HG02870 (cell line): ENCODE measurements around the gene LTA.

Experiments
- ATAC-seq: cut with Tn5 transposase; IDR thresholded peaks from one replicate; pipeline ENCODE4 v1.9.1; 2021; ENCODE audit warnings: mild to moderate bottlenecking, moderate library complexity; ENCODE audit not compliant: unreplicated experiment

LTA gene, protein sequence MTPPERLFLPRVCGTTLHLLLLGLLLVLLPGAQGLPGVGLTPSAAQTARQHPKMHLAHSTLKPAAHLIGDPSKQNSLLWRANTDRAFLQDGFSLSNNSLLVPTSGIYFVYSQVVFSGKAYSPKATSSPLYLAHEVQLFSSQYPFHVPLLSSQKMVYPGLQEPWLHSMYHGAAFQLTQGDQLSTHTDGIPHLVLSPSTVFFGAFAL

DNA sequence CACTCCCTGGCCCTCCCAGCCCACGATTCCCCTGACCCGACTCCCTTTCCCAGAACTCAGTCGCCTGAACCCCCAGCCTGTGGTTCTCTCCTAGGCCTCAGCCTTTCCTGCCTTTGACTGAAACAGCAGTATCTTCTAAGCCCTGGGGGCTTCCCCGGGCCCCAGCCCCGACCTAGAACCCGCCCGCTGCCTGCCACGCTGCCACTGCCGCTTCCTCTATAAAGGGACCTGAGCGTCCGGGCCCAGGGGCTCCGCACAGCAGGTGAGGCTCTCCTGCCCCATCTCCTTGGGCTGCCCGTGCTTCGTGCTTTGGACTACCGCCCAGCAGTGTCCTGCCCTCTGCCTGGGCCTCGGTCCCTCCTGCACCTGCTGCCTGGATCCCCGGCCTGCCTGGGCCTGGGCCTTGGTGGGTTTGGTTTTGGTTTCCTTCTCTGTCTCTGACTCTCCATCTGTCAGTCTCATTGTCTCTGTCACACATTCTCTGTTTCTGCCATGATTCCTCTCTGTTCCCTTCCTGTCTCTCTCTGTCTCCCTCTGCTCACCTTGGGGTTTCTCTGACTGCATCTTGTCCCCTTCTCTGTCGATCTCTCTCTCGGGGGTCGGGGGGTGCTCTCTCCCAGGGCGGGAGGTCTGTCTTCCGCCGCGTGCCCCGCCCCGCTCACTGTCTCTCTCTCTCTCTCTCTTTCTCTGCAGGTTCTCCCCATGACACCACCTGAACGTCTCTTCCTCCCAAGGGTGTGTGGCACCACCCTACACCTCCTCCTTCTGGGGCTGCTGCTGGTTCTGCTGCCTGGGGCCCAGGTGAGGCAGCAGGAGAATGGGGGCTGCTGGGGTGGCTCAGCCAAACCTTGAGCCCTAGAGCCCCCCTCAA lies at the start of gene LTA:
TSS of gene LTA (plus strand) at position 249 of the 871 bp plus-strand sequence. CDS start at position 703, 454 bp downstream.
- ATAC-seq = peak; percentile 40

DNA sequence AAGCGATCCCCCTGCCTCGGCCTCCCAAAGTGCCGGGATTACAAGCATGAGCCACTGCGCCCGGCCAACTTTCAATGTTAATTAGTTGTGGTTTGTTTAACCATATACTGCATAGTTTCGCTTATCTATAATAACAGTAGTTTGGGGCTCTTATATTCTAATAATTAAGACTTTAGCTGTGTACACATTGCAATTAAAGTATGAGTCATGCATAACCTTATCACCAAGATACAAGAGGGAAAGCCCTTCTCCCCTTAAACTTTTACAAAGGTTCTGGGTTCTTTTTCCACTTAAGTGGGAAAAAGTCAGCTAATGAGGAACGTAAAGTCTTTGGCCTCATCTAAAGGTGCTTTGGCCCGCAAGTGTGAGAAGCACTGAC lies 46.5 kb upstream of the LTA start:
- ATAC-seq = no peak

DNA sequence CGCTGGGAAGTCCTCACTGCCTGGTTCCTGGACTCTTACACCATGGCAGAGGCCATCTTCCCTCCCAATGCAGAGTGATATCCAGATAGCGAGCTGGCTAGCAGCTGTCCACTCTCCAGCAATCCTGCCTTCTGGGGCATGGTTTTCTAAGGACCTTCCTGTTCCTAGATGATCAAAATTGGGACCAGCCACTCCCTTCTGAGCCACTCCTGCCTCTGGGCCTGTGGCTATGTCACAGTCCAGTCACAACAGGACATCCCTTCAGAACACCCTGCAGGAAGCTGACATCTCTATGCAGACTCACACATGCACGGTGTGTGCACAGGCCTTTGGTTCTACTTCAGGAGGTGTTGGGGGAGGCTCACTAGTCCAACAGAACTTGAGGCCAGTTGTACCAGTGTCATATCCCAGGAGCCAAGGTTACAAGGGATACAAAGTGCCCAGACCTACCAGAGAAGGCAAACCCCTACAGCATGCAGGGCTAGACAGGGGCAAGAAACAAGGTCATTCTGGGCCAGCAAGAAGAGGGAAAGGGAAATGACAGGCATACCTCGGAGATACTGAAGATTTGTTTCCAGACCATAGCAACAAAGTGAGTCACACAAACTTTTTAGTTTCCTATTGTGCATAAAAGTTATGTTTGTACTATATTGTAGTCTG lies 46.0 kb upstream of the LTA start:
- ATAC-seq = no peak

DNA sequence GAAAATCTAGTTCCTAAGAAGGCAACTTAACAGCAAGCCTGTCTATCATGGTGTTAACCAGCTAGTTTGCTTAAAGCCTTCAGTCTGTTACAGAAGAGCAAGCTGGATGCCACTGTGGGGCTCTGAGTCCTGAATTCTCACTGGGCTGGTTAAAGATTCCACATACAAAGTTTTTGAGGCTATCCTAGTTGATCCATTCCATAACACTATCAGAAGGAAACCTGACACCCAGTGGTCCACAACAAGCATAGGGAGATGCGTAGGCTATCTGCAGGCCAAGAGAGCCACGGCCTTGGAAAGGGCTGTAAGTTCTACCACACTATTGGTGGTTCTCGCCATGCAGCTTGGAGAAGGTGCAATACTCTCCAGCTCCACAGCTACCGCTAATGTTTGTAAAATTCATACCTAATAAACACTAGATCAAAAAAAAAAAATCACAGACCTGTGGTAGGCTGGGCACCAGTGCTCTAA lies 43.7 kb upstream of the LTA start:
- no peak for ATAC-seq

DNA sequence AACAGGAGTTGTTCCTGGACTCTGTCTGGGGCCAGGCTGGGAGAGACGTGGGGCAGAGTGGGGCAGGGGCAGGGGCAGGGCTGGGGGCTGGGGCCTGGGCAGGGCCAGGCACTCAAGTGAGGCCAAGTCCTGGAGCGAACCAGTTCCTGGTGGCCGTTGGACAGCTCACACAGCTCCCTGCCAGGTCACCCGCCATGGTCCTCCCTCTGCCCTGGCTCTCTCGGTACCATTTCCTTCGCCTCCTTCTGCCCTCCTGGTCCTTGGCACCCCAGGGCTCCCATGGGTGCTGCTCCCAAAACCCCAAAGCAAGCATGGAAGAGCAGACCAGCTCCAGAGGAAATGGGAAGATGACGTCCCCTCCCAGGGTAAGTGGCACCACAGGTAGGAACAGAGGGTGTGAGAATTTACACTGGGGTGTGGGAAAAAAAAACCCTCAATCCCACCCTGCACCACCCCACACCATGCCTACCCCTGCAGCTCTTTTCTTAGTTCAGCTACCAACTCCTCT lies 43.2 kb upstream of the LTA start, which contains the start of gene MCCD1:
TSS of gene MCCD1 (plus strand) at position 142 of the 508 bp plus-strand sequence. CDS start at position 195, 53 bp downstream.
- ATAC-seq = no peak

DNA sequence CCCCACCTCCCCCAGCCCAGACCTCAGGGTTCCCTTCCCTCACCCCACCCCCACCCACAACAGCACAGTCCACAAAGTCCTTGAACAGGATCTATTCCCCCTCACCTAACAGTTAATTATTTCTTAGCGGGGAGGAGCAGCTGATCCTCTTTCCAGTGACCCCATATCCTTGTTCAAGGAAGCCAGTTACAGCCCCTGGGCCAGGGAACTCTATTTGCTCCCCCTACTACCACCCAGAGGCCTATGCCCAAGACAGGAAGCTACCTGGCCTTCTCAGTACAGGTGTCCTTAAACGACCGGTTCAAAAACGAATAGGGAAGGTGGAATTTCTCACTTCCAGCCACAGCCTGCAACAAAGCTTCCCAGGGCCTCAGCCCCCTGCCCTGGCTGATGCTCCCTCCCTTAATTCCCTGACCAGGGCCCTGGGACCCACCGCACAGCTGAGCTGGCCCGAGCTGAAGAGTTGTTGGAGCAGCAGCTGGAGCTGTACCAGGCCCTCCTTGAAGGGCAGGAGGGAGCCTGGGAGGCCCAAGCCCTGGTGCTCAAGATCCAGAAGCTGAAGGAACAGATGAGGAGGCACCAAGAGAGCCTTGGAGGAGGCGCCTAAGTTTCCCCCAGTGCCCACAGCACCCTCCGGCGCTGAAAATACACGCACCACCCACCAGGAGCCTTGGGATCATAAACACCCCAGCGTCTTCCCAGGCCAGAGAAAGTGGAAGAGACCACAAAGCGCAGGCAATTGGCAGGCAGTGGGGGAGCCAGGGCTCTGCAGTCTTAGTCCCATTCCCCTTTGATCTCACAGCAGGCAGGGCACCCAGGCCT lies 42.5 kb upstream of the LTA start:
- no peak for ATAC-seq

DNA sequence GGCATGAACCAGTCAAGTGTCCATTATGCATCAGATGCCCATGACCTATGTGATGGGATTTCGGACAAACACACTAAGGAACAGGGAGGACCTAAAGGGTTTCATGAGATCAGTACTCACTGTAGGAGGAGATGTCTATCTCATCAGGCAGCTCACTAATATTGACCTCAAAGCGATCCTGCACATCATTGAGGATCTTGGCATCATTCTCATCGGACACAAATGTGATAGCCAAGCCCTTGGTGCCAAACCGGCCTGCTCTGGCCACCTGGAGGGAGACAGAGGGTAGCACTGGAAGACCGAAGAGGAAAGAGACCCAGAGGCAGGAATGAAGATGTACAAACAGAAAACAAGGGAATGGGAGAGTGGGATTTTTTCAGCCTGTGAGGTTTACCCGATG lies 41.4 kb upstream of the LTA start:
- no peak for ATAC-seq

DNA sequence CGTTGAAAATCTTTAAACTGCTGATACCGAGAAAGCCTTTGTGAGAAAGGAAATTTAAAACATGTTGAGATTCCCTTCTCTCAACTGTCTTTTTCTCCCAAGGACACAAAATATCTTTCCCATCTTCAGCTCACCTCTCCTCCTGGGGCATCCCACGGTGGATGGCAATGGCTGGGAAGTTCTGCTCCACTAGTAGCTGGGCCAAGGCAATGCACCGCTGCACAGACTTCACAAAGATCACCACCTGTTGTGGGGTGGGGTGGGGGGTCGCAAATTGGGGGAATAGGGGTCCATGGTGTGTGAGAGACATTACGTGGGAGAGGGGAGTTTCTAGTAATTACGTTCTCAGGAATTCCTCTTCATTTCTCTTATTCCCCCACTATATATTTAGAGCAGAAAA lies 40.9 kb upstream of the LTA start:
- ATAC-seq = no peak

DNA sequence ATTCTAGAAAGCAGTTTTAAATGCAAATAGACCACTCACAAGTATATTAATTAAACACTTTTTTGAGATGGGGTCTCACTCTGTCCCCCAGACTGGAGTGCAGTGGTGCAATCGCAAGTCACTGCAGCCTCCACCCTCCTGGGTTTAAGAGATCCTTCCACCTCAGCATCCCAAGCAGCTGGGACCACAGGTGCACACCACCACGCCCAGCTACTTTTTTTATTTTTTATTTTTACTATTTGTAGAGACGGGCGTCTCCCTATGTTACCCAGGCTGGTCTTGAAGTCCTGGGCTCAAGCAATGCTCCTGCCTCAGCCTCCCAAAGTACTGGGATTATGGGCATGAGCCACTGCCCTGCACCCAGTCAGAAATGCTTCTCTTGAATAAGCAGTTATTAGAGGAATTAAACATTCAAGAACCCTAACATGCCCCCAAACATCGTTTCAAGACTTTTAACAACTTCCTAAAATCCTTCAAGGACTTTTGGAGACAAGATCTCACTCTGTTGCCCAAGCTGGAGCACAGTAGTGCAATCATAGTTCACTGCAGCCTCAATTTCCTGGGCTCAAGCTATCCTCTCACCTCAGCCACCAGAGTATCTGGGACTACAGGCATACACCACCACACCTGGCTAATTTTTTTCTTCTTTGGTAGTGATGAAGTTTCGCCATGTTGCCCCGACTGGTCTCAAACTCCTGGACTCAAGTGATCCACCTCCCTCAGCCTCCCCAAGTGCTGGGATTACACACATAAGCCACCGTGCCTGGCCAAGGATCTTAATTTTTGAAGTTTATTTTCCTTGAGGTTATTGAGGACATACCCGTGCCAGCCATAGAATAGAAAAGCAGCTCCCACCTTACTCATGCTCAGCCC lies 40.1 kb upstream of the LTA start:
- no peak for ATAC-seq

DNA sequence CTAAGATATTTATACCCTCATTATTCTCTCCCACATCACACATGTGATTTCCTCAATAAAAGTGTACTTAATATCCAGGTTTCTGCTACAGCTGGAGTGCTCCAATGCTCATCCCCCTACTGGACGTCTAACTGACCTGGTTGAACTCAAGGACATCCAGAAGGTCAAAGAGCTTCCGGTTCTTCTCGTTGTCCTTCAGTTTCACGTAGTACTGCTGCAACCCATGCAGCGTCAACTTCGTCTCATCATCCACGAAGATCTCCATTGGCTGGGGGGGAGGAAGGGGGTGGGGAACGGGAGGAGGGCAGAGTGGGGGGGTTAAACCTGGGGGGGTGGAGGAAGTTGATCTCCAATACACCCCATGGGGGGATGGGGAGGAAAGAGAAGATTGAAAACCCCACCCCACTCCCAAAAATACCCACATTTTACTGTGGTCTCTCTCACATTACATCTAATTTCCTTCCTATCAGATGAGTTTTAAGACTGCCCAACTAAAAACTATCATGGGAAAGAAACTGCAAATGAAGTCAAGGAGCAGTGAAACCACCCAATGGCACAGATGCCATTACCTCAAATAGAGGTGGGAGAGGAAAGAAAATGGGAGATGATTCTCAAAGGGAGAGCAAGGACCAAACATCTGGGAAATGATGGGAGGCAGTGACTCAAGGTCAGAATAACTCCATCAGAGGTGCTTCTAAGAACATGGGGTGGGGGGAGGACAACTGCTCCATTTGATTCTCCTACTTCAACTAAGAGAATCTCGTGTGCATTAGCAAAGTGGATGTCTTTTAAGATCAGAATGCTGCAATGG lies 39.2 kb upstream of the LTA start:
- ATAC-seq = no peak

DNA sequence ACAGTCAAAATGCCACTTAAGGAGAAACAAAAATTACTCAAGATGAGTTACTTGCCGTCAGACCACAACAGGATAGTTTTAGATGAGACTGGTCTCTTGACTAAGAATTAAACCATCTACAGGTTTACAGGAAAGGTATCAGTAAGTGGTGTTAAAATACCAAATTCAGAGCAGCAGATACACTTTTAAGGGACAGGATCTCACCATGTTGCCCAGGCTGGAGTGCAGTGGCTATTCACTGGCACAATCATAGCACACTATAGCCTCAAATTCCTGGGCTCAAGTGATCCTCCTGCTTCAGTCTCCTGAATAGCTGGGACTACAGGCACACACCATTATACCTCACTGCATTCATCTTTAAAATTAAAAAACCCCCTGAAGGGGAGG lies 38.6 kb upstream of the LTA start:
- no peak for ATAC-seq

DNA sequence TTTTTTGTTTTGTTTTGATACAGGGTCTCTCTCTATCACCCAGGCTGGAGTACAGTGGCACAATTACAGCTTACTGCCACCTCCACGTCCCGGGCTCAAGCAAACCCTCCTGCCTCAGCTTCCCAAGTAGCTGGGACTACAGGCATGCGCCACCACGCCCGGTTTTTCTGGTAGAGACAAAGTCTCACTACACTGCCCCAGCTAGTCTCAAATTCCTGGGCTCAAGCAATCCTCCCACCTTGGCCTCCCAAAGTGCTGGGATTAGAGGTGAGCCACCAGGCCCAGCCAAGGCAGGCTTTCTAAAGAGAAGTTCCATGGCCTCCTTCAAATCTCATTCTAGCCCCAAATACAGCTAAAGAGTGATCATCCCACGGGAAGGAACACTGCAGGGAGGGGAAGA lies 38.1 kb upstream of the LTA start:
- ATAC-seq = no peak

DNA sequence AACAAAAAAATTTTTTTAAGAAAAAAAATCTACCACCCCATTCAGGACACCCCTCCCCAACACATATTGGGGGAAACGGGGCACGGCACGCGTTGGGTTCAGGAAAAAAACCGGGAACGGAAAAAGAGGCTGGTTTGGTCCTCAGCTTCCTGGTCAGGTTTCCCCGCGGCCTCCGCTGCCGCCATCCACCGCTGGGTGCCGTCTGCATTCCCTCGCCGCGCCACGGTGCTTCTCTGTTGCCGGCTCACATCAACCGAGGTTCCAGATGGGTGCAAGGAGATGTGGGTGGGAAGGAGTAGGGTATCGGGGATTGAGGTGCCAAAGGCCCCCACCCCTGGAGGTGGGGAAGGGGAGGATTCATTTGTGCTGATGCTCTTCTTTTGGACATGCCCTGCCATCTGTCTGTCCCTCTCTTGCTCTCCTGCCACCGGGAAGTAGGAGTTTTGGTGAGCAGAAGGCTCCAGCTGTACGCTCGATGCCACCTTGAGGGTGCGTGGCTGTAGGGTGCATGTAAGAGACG lies 37.5 kb upstream of the LTA start:
- no peak for ATAC-seq

DNA sequence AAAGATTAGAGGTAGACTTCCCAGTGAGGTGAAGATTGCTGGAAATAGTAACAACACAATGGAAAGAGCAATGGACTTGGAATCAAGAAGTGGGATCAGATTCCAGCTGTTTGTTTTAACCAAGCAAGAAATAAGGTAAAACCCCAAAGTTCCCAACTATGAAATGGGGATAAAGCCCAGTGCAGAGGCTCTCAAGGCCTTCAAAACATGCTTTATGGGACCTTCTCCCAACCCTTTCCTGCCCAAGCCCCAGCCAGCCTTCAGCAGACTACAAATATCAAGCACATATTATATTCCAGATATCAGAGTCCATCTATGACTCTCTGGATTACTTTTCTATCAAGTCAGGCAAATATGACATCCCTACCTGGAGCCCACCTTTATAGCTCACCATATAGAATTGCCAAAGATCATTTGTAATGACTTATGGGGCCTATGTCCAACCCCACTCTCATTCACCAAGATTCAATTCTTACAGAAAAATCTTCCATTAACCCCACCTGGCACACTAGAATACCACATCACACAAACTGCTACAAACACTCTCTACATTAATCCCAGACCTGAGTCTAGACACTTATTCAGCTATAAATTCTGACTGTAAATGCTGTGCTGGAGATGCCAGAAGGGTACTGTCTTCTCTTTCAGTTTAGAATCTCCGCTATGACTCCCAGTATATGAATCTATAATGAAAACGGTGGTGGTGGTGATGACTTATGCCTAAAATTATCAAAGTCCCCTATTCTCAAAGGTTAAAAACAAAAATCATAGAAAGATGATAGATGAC lies 36.4 kb upstream of the LTA start:
- ATAC-seq = no peak

DNA sequence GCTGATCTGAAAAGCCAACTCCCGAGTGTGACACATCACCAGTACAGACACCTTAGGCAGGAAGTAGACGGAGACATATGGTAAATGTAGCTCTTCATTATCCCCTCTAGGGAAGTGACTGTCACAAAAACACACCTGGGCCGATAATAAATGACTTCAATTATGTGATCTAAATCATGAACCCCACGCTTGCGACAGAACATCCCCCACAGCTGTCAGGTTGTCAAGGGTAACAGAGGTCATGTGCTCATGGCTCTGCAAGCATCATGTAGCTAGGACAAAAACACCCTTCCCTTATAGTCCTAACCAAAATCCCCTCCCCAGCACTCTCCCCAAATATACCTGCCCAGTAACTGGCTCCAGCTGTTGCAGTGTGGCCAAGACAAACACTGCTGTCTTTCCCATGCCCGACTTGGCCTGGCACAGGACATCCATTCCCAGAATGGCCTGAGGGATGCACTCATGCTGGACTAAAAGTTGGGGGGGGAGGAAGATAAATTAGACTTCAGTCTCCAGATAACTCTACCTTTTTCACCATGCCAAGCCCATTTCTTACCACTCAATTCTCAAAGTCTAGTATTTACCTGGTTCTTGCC lies 33.2 kb upstream of the LTA start:
- ATAC-seq = no peak

DNA sequence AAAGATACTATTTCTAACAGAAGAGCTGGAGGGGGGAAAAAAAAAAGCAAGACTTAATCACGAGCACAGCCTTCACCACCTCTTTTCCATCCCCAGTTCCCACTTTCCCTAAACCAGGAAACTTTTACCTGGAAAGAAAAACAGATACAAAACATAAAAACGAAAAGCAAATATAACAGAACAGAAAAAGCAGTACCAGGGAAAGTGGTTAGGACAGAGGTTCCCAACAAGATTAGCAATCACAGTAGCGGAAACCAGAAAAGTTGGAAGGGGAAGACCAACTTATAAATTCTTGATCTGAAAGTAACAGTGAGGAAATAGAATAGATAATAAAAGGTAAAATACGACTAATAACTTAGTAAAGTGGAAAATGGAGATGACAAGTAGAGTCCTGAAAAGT lies 31.4 kb upstream of the LTA start:
- ATAC-seq = no peak

DNA sequence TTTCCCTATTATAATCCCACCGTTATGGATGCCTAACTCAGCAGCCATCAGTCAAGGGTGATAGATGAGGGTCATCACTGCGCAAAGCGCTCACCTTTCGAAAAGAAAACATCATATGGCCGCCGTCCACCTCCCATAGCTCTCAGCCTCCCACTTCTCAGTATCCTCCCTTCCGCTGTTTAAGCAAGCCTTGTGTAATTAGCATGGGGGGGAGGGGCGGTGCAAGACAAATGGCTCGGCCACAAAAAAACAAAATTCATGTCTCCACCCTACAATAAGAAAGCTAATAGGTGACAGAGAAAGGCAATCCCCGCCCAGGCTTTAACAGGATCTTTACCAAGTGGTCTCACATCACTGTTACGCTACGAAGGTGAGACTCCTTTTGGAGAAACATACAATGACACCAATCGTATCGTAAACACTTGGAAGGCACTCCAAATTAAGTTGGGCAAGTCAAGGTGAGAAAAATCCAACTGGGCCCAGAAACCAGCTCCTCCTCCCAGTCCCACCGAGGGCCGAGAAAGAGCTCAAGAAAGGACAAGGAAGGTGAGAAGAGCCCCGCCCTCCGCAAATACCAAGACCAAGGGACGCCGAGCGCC lies 30.9 kb upstream of the LTA start:
- ATAC-seq = no peak
